B cell (primary cell): ENCODE data around the gene CLN6. TPM values are rescaled to one million over a fixed set of nuclear protein-coding genes. Genes with fewer than 3 reads are reported as not detected.

Source experiments
- ATAC-seq: fragments of 200-7000 bp; cut with Tn5 transposase; one replicate; pipeline ENCODE4 v1.10.0; 2021; ENCODE audit warnings: low read depth, mild to moderate bottlenecking, moderate number of reproducible peaks, moderate library complexity
- CTCF ChIA-PET: fragments of 350-600 bp; sonication (Branson Sonifier 250); formaldehyde crosslinking; loops from one replicate; lab custom pipeline; 2021; ENCODE audit warnings: antibody characterized with exemption, inconsistent platforms; lab: Charles Lee
- POLR2A ChIA-PET: fragments of 350-600 bp; sonication (Branson Sonifier 250); formaldehyde crosslinking; loops from one replicate; lab custom pipeline; 2021; ENCODE audit warnings: antibody characterized with exemption; lab: Charles Lee
- DNase-seq: peaks from one replicate; pipeline ENCODE4 v3.0.0; 2013
- H2AFZ ChIP-seq: 2 replicates; pipeline ENCODE4 v1.6.1; 2012; ENCODE audit warnings: mild to moderate bottlenecking, low read depth, low read length; ENCODE audit not compliant: insufficient read depth, poor library complexity, severe bottlenecking
- H3K27ac ChIP-seq, 2 donors: 1 replicate in 1 of 2; 2 replicates in 1 of 2; pipeline ENCODE4 v1.5.1; 2012 to 2013; ENCODE audit warnings: low read length in 2 of 2, mild to moderate bottlenecking in 2 of 2, moderate library complexity in 1 of 2
- H3K27me3 ChIP-seq, 4 experiments: fragments of 200-600 bp in 1 of 4; sonication (generic) in 1 of 4; replicated peaks in 1 of 4; 1 replicate in 2 of 4; 2 replicates in 2 of 4; pipeline versions ENCODE4 v1.6.1 to v1.7.0; 2013 to 2016; ENCODE audit warnings: low read length in 3 of 4, mild to moderate bottlenecking in 2 of 4, mixed read lengths in 1 of 4, moderate library complexity in 1 of 4; ENCODE audit not compliant: insufficient read depth in 4 of 4, control insufficient read depth in 3 of 4; ENCODE audit errors: control extremely low read depth in 1 of 4
- H3K36me3 ChIP-seq, 2 experiments: replicated peaks in 1 of 2; 1 replicate in 1 of 2; 2 replicates in 1 of 2; pipeline versions ENCODE4 v1.6.1 to v1.7.1; 2013; ENCODE audit warnings: low read length in 1 of 2; ENCODE audit not compliant: insufficient read depth in 2 of 2, control insufficient read depth in 1 of 2; ENCODE audit errors: control extremely low read depth in 1 of 2, extremely low read depth in 1 of 2
- H3K4me1 ChIP-seq, 2 donors: fragments of 200-600 bp in 1 of 2; sonication (generic) in 1 of 2; 1 replicate in 1 of 2; 2 replicates in 1 of 2; pipeline versions ENCODE4 v1.5.1 to v1.6.1; 2013 to 2017; ENCODE audit warnings: low read length in 2 of 2; ENCODE audit not compliant: control insufficient read depth in 2 of 2, insufficient read depth in 2 of 2
- H3K4me2 ChIP-seq: replicated peaks from 2 replicates; pipeline ENCODE3; 2012; ENCODE audit warnings: mild to moderate bottlenecking, low read depth, low read length; ENCODE audit not compliant: poor library complexity, severe bottlenecking
- H3K4me3 ChIP-seq, 5 experiments: fragments of 200-600 bp in 1 of 5; sonication (generic) in 1 of 5; 1 replicate in 3 of 5; 2 replicates in 2 of 5; pipeline versions ENCODE4 v1.5.1 to v1.7.0; 2011 to 2016; ENCODE audit warnings: low read length in 4 of 5, mild to moderate bottlenecking in 4 of 5, low read depth in 2 of 5, control low read depth in 1 of 5, moderate library complexity in 1 of 5; ENCODE audit not compliant: insufficient read depth in 1 of 5; ENCODE audit errors: control extremely low read depth in 1 of 5, extremely low read depth in 1 of 5
- H3K79me2 ChIP-seq: fragments of 200-600 bp; sonication (generic); one replicate; pipeline ENCODE4 v1.6.0; 2016; ENCODE audit warnings: low read length; ENCODE audit not compliant: control insufficient read depth, insufficient read depth
- H3K9ac ChIP-seq: fragments of 200-600 bp; sonication (generic); 2 replicates; pipeline ENCODE4 v1.6.1; 2017; ENCODE audit warnings: mild to moderate bottlenecking, low read length, moderate library complexity
- H3K9me3 ChIP-seq, 3 donors: one replicate each; pipeline versions ENCODE4 v1.6.1 to v1.7.1; 2013; ENCODE audit warnings: low read length in 2 of 3; ENCODE audit not compliant: control insufficient read depth in 2 of 3, insufficient read depth in 1 of 3; ENCODE audit errors: control extremely low read depth in 1 of 3
- H4K20me1 ChIP-seq: 2 replicates; pipeline ENCODE4 v1.6.0; 2012; ENCODE audit warnings: mild to moderate bottlenecking, low read length; ENCODE audit not compliant: insufficient read depth, control insufficient read depth, poor library complexity, severe bottlenecking
- H3K27ac Mint-ChIP-seq: one replicate; pipeline ENCODE4 v1.8.0; 2021; ENCODE audit warnings: mixed read lengths
- H3K27me3 Mint-ChIP-seq: one replicate; pipeline ENCODE4 v1.8.0; 2021; ENCODE audit warnings: mixed read lengths
- H3K4me1 Mint-ChIP-seq: one replicate; pipeline ENCODE4 v1.8.0; 2021; ENCODE audit warnings: mixed read lengths
- H3K4me3 Mint-ChIP-seq: one replicate; pipeline ENCODE4 v1.8.0; 2021; ENCODE audit warnings: mixed read lengths
- H3K9me3 Mint-ChIP-seq: one replicate; pipeline ENCODE4 v1.8.0; 2022; ENCODE audit warnings: mixed read lengths; ENCODE audit not compliant: insufficient read depth
- EZH2 ChIP-seq: IDR thresholded peaks from 2 replicates; pipeline ENCODE4 v1.6.1; 2012; ENCODE audit warnings: borderline replicate concordance, low read depth, mild to moderate bottlenecking, moderate library complexity, low read length; ENCODE audit not compliant: insufficient read depth, poor library complexity, severe bottlenecking
- WGBS: methylation state at CpG from one replicate; pipeline ENCODE4 v1.1.5; 2013; ENCODE audit warnings: missing lambda C conversion rate; ENCODE audit not compliant: insufficient coverage; 5-methylcytosine and 5-hydroxymethylcytosine counted together
- intact Hi-C: fragments of 100-400 bp; cut with micrococcal nuclease; formaldehyde crosslinking; loops from one replicate; pipeline ENCODE4 v1.10.0; 2022
- polyA plus RNA-seq: library from polyadenylated mRNA; depleted of rRNA; stranded (reverse); fragments of >200 nt; gene quantifications from 2 replicates; pipeline ENCODE4 v1.2.3, GENCODE V29; 2012
- total RNA-seq, 2 donors: library from RNA; stranded (reverse); fragments of 120-200 nt in 1 of 2; gene quantifications; 1 replicate in 1 of 2; 2 replicates in 1 of 2; pipeline versions ENCODE4 v1.2.3 to v1.2.4, GENCODE V29; 2013 to 2022
- TF ChIP-seq, protein P1 (sequence below): fragments of 200-600 bp; IDR thresholded peaks from one replicate; pipeline ENCODE4 v1.8.0; 2022; ENCODE audit warnings: antibody characterized with exemption, mild to moderate bottlenecking

Gene CLN6
- total and polyA plus RNA-seq, 2 donors (not counting 1 experiment from before 2014, with no cell fraction given), result 22.8 TPM

DNA sequence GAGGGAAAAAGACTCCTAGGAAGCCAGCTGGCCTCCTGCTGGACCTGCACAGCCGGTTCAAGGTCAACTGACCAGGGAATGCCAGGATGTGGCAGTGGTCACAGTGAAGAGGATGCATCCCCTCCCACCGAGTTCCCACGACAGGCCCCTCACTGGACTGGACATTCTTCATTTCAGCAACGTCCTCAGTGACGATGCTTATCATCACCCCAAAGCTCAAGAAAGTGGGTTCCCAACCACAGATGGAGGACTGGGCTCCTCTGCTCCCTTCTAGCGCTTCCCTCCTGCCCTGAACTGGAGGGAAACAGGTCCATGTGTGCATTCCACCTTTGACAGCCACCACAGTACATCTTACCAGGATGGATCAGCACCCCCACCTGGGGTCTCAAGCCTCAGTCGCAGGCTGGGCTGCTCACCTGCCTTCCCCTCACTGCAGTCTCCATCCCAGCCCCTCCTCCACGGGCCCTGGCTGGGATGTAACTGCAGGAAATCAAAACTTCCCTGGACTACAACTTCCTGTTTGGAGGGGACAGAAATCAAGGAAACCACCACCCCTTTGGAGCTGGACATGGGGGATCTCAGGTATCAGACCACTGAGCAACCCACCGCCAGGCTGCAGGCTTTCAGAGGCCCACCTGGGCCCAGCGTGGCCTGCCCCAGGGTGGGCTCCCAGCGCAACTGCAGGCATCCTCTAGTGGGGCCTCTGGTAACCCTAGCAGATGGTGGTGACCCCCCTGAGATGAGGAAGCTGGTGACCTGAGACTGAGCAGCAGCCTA lies 31.7 kb downstream of the CLN6 start:
- TF ChIP-seq EZH2, result no peak
- TF ChIP-seq, protein P1, sequence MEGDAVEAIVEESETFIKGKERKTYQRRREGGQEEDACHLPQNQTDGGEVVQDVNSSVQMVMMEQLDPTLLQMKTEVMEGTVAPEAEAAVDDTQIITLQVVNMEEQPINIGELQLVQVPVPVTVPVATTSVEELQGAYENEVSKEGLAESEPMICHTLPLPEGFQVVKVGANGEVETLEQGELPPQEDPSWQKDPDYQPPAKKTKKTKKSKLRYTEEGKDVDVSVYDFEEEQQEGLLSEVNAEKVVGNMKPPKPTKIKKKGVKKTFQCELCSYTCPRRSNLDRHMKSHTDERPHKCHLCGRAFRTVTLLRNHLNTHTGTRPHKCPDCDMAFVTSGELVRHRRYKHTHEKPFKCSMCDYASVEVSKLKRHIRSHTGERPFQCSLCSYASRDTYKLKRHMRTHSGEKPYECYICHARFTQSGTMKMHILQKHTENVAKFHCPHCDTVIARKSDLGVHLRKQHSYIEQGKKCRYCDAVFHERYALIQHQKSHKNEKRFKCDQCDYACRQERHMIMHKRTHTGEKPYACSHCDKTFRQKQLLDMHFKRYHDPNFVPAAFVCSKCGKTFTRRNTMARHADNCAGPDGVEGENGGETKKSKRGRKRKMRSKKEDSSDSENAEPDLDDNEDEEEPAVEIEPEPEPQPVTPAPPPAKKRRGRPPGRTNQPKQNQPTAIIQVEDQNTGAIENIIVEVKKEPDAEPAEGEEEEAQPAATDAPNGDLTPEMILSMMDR, result no peak

DNA sequence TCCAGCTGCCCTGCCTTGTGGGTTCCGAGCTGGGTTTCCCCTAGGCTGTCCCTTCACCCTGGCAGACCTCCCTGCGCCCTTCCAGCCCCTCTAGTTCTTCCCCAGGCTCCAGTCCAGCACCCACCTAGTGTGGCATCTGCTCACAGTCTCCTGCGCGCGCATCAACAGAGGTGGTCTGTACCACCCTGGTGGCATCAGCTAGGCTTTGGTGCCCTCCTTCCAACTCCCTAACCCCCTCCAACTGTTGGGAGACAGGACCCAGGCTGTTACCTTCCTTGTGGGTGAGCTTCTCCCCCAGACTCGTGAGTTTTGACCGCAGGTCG lies 32.4 kb downstream of the CLN6 start:
- ChIA-PET POLR2A (no interaction called here), CTCF (no interaction called here)
- TF ChIP-seq, protein P1, result no peak
- no peak for TF ChIP-seq EZH2
- H3K4me1 Mint-ChIP-seq, result no peaks in the 10 kb centered on the region
- intact Hi-C loops, result no loop called here
- no peaks in the 10 kb centered on the region for H3K9me3 Mint-ChIP-seq
- H3K27me3 ChIP-seq, result no peaks in the 10 kb centered on the region
- no peak overlapping the region for H3K4me2 ChIP-seq
- peaks cover 3 to 9% of the 10 kb centered on the region in 2 experiments for H3K36me3 ChIP-seq
- H3K4me3 ChIP-seq, result no peak overlapping the region
- H3K27me3 Mint-ChIP-seq, result no peaks in the 10 kb centered on the region
- H3K4me3 Mint-ChIP-seq, result no peak overlapping the region
- no peak overlapping the region for H3K27ac ChIP-seq
- no peaks in the 10 kb centered on the region for H4K20me1 ChIP-seq
- no peaks in the 10 kb centered on the region for H3K9me3 ChIP-seq
- no peak for DNase-seq
- WGBS, result 93% methylated on average over 5 of the region's 8 CpGs
- H3K4me1 ChIP-seq, result no peaks in the 10 kb centered on the region
- H3K9ac ChIP-seq, result no peak overlapping the region
- H2AFZ ChIP-seq, result no peak overlapping the region
- peak overlapping the region; percentile 59 for H3K27ac Mint-ChIP-seq
- no peaks in the 10 kb centered on the region for H3K79me2 ChIP-seq
- no peak for ATAC-seq

More for the DNA sequence above, 31.7 kb downstream of the CLN6 start:
- DNase-seq (no peak), ATAC-seq (no peak)
- Histone ChIP-seq H3K4me3 (no peak overlapping the region), H2AFZ (no peak overlapping the region), H3K36me3 (peaks cover 0 to 2% of the 10 kb centered on the region in 2 experiments), H3K9ac (no peak overlapping the region), H3K27ac (no peak overlapping the region), H3K4me1 (no peaks in the 10 kb centered on the region), H3K9me3 (no peaks in the 10 kb centered on the region), H3K4me2 (no peak overlapping the region), H4K20me1 (no peaks in the 10 kb centered on the region), H3K79me2 (no peaks in the 10 kb centered on the region), H3K27me3 (no peaks in the 10 kb centered on the region)
- POLR2A ChIA-PET, result no interaction called here
- no peaks in the 10 kb centered on the region for H3K27me3 Mint-ChIP-seq
- WGBS, result 99% methylated on average over 9 of the region's 11 CpGs
- no peak overlapping the region for H3K4me3 Mint-ChIP-seq
- CTCF ChIA-PET, result no interaction called here
- no peaks in the 10 kb centered on the region for H3K4me1 Mint-ChIP-seq
- no peaks in the 10 kb centered on the region for H3K9me3 Mint-ChIP-seq
- H3K27ac Mint-ChIP-seq, result no peak overlapping the region
- intact Hi-C loops, result no loop called here
